Liver (tissue), 9 donors: ENCODE data around the gene VDR. TPM values are rescaled to one million over a fixed set of nuclear protein-coding genes. Genes with fewer than 3 reads are reported as not detected.

Source experiments
- DNase-seq: peaks from one replicate; pipeline ENCODE4 v3.0.0-alpha.2; 2017; ENCODE audit warnings: low spot score
- H3K27ac ChIP-seq, 2 donors: one replicate each; pipeline ENCODE4 v1.7.0; 2013; ENCODE audit warnings: inconsistent platforms in 2 of 2, low read length in 2 of 2, control low read depth in 1 of 2, low read depth in 1 of 2, mild to moderate bottlenecking in 1 of 2
- H3K27me3 ChIP-seq, 4 donors: one replicate each; pipeline versions ENCODE4 v1.6.1 to v1.7.0; 2013; ENCODE audit warnings: low read length in 3 of 4, inconsistent platforms in 1 of 4, mild to moderate bottlenecking in 1 of 4, moderate library complexity in 1 of 4; ENCODE audit not compliant: control insufficient read depth in 4 of 4, insufficient read depth in 4 of 4
- H3K36me3 ChIP-seq, 4 donors: one replicate each; pipeline versions ENCODE4 v1.6.1 to v1.7.0; 2013; ENCODE audit warnings: low read length in 3 of 4, mild to moderate bottlenecking in 3 of 4, low read depth in 1 of 4, moderate library complexity in 1 of 4; ENCODE audit not compliant: control insufficient read depth in 4 of 4, insufficient read depth in 3 of 4
- H3K4me1 ChIP-seq, 4 donors: one replicate each; pipeline versions ENCODE4 v1.6.1 to v1.7.0; 2013; ENCODE audit warnings: low read length in 3 of 4, mild to moderate bottlenecking in 3 of 4, moderate library complexity in 1 of 4; ENCODE audit not compliant: control insufficient read depth in 4 of 4, insufficient read depth in 4 of 4
- H3K4me3 ChIP-seq, 3 donors: one replicate each; pipeline versions ENCODE4 v1.6.1 to v1.7.0; 2013; ENCODE audit warnings: low read length in 3 of 3, control low read depth in 1 of 3, low read depth in 1 of 3, mild to moderate bottlenecking in 1 of 3
- H3K9ac ChIP-seq, 2 donors: one replicate each; pipeline ENCODE4 v1.7.0; 2013; ENCODE audit warnings: low read length in 2 of 2, mild to moderate bottlenecking in 2 of 2, moderate library complexity in 2 of 2, control low read depth in 1 of 2, low read depth in 1 of 2
- H3K9me3 ChIP-seq, 4 donors: one replicate each; pipeline versions ENCODE4 v1.6.1 to v1.7.0; 2013; ENCODE audit warnings: low read length in 3 of 4; ENCODE audit not compliant: control insufficient read depth in 4 of 4
- ATF3 ChIP-seq: IDR thresholded peaks from 2 replicates; pipeline ENCODE4 v1.6.1; 2016; ENCODE audit warnings: antibody characterized with exemption
- CTCF ChIP-seq: fragments of 150-350 bp; IDR thresholded peaks from 2 replicates; pipeline ENCODE4 v1.5.1; 2017; ENCODE audit warnings: improper control_type of control experiment, low read depth, low read length; ENCODE audit not compliant: missing input control
- EGR1 ChIP-seq, 2 donors: IDR thresholded peaks; 2 replicates each; pipeline ENCODE4 v1.6.1; 2016 to 2018; ENCODE audit warnings: antibody characterized with exemption in 2 of 2, low read depth in 2 of 2
- FOXA1 ChIP-seq: IDR thresholded peaks from 2 replicates; pipeline ENCODE4 v1.6.1; 2016; ENCODE audit warnings: antibody characterized with exemption
- FOXA2 ChIP-seq: IDR thresholded peaks from 2 replicates; pipeline ENCODE4 v1.6.1; 2016; ENCODE audit warnings: antibody characterized with exemption
- GABPA ChIP-seq, 2 donors: IDR thresholded peaks in 1 of 2; conservative IDR thresholded peaks in 1 of 2; 2 replicates each; pipeline ENCODE4 v1.6.1; 2016; ENCODE audit warnings: antibody characterized with exemption in 2 of 2, mild to moderate bottlenecking in 1 of 2, moderate library complexity in 1 of 2
- HNF4A ChIP-seq, 2 donors: conservative IDR thresholded peaks; 2 replicates each; pipeline ENCODE4 v1.6.1; 2016; ENCODE audit warnings: antibody characterized with exemption in 2 of 2, mild to moderate bottlenecking in 2 of 2
- HNF4G ChIP-seq: IDR thresholded peaks from 2 replicates; pipeline ENCODE4 v1.6.1; 2016; ENCODE audit warnings: antibody characterized with exemption
- JUND ChIP-seq, 2 donors: IDR thresholded peaks; 2 replicates each; pipeline ENCODE4 v1.6.1; 2016; ENCODE audit warnings: antibody characterized with exemption in 2 of 2
- MAX ChIP-seq: IDR thresholded peaks from 2 replicates; pipeline ENCODE4 v1.6.1; 2016; ENCODE audit warnings: antibody characterized with exemption
- NR2F2 ChIP-seq: IDR thresholded peaks from 2 replicates; pipeline ENCODE4 v1.6.1; 2016; ENCODE audit warnings: antibody characterized with exemption
- RAD21 ChIP-seq, 2 donors: IDR thresholded peaks; 2 replicates each; pipeline ENCODE4 v1.6.1; 2016; ENCODE audit warnings: antibody characterized with exemption in 2 of 2, mild to moderate bottlenecking in 2 of 2
- REST ChIP-seq: IDR thresholded peaks from 2 replicates; pipeline ENCODE4 v1.6.1; 2016; ENCODE audit warnings: antibody characterized with exemption, mild to moderate bottlenecking
- RXRA ChIP-seq, 2 donors: IDR thresholded peaks; 2 replicates each; pipeline ENCODE4 v1.6.1; 2017 to 2018; ENCODE audit warnings: antibody characterized with exemption in 2 of 2, mild to moderate bottlenecking in 1 of 2
- SP1 ChIP-seq: IDR thresholded peaks from 2 replicates; pipeline ENCODE4 v1.6.1; 2018; ENCODE audit warnings: antibody characterized with exemption, mild to moderate bottlenecking
- TAF1 ChIP-seq: conservative IDR thresholded peaks from 2 replicates; pipeline ENCODE4 v1.6.1; 2016; ENCODE audit warnings: antibody characterized with exemption, mild to moderate bottlenecking
- YY1 ChIP-seq: IDR thresholded peaks from 2 replicates; pipeline ENCODE4 v1.6.1; 2016; ENCODE audit warnings: antibody characterized with exemption, mild to moderate bottlenecking
- ZBTB33 ChIP-seq: IDR thresholded peaks from 2 replicates; pipeline ENCODE4 v1.6.1; 2016; ENCODE audit warnings: antibody characterized with exemption
- WGBS: extraction: QIAGEN DNeasy Blood & Tissue Kit; methylation state at CpG from one replicate; pipeline ENCODE4 v1.1.7; 2013; 5-methylcytosine and 5-hydroxymethylcytosine counted together
- polyA plus RNA-seq, 2 donors: library from polyadenylated mRNA; stranded (reverse) in 1 of 2; unstranded in 1 of 2; fragments of 200-250 nt in 1 of 2; fragments of >200 nt in 1 of 2; fragmentation: Nextera tagmentation in 1 of 2; extraction: Ambion mirVana in 1 of 2; gene quantifications; one replicate each; pipeline versions ENCODE4 v1.2.1 to v1.2.3, GENCODE V29; 2013 to 2015
- total RNA-seq, 2 donors: library from RNA; depleted of rRNA; stranded (reverse); fragments of >200 nt; gene quantifications; one replicate each; pipeline ENCODE4 v1.2.3, GENCODE V29; 2014
- donor health status: healthy.
- donor health status: healthy.
- donor health status: healthy.
- donor health status: healthy.
- donor health status: healthy.

VDR gene
- total and polyA plus RNA-seq, 4 donors: 0.25 to 0.47 (median 0.35) TPM

- TF ChIP-seq SP1 (peak; percentile 97), HNF4A (conservative IDR thresholded peaks at IDR 0.05) (peak; percentile 93 to 98), REST (peak; percentile 79), RAD21 (IDR thresholded peaks at IDR 0.05) (peak; percentile 19 to 41), FOXA2 (peak; percentile 99)
These were observed 52.7 kb downstream of the VDR start (continued) for GRCh38 chr12:47852096-47852571.

GRCh38 chr12:47851303-47851952 is 53.4 kb downstream of the VDR start:
- 72% methylated on average over 3 of the region's 3 CpGs for WGBS
- Histone ChIP-seq H3K27ac (peak overlapping the region; percentile 71 to 87), H3K36me3 (no peaks in the 10 kb centered on the region), H3K4me3 (no peak overlapping the region), H3K9me3 (no peaks in the 10 kb centered on the region), H3K9ac (no peak overlapping the region), H3K4me1 (peaks cover 5 to 45% (median 39%) of the 10 kb centered on the region in 4 donors), H3K27me3 (no peaks in the 10 kb centered on the region)
- TF ChIP-seq ZBTB33: no peak
- TF ChIP-seq EGR1 (IDR thresholded peaks at IDR 0.05; ENCODE audit: low read depth in 2 of 2): no peak
- no peak for TF ChIP-seq YY1
- no peak for TF ChIP-seq RXRA (IDR thresholded peaks at IDR 0.05)
- TF ChIP-seq MAX: no peak
- TF ChIP-seq HNF4A (conservative IDR thresholded peaks at IDR 0.05): no peak
- TF ChIP-seq JUND (IDR thresholded peaks at IDR 0.05): no peak
- no peak for TF ChIP-seq TAF1
- TF ChIP-seq RAD21 (IDR thresholded peaks at IDR 0.05): no peak
- TF ChIP-seq FOXA1: no peak
- no peak for TF ChIP-seq REST
- no peak for TF ChIP-seq GABPA (IDR thresholded peaks at IDR 0.05 in 1 of 2, conservative IDR thresholded peaks at IDR 0.05 in 1 of 2)
- TF ChIP-seq CTCF: no peak
- no peak for TF ChIP-seq FOXA2
- TF ChIP-seq HNF4G: no peak
- no peak for TF ChIP-seq SP1
- TF ChIP-seq ATF3: no peak
- no peak for TF ChIP-seq NR2F2
- DNase-seq: no peak
